ENCODE results near the gene GABRD.
"Not testable (repeated sequence)": the region's sequence is repeated elsewhere in the genome, so short reads cannot be mapped to it uniquely, and the experiment has no call there.

Gene GABRD

DNA sequence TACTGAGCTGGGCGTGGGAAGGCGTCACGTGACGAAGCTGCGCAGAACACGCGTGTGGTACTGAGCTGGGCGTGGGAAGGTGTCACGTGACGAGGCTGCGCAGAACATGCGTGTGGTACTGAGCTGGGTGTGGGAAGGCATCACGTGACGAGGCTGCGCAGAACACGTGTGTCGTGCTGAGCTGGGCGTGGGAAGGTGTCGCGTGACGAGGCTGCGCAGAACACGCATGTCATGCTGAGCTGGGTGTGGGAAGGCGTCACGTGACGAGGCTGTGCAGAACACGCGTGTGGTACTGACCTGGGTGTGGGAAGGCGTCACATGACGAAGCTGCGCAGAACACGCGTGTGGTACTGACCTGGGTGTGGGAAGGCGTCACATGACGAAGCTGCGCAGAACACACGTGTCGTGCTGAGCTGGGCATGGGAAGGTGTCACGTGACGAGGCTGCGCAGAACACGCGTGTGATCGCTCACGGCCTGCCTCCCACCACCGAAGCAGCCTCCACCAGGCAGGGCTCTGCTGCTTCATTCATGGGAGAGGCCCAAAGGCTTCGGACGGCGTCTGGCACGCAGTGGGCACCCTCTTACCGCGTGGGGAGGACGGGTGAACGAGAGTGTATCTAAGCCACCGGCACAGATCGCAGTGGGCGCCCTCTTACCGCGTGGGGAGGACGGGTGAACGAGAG, 39.5 kb upstream of the GABRD start:
- no peak for DNase-seq (ENCODE audit: low read depth)
- TF ChIP-seq, protein P1, sequence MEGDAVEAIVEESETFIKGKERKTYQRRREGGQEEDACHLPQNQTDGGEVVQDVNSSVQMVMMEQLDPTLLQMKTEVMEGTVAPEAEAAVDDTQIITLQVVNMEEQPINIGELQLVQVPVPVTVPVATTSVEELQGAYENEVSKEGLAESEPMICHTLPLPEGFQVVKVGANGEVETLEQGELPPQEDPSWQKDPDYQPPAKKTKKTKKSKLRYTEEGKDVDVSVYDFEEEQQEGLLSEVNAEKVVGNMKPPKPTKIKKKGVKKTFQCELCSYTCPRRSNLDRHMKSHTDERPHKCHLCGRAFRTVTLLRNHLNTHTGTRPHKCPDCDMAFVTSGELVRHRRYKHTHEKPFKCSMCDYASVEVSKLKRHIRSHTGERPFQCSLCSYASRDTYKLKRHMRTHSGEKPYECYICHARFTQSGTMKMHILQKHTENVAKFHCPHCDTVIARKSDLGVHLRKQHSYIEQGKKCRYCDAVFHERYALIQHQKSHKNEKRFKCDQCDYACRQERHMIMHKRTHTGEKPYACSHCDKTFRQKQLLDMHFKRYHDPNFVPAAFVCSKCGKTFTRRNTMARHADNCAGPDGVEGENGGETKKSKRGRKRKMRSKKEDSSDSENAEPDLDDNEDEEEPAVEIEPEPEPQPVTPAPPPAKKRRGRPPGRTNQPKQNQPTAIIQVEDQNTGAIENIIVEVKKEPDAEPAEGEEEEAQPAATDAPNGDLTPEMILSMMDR (IDR thresholded peaks at IDR 0.05; ENCODE audit: control insufficient read depth, insufficient read depth, low read depth, low read length, missing control alignments), result no peak
- H3K4me3 ChIP-seq (ENCODE audit: control insufficient read depth, low read depth, low read length), result no peak overlapping the region

DNA sequence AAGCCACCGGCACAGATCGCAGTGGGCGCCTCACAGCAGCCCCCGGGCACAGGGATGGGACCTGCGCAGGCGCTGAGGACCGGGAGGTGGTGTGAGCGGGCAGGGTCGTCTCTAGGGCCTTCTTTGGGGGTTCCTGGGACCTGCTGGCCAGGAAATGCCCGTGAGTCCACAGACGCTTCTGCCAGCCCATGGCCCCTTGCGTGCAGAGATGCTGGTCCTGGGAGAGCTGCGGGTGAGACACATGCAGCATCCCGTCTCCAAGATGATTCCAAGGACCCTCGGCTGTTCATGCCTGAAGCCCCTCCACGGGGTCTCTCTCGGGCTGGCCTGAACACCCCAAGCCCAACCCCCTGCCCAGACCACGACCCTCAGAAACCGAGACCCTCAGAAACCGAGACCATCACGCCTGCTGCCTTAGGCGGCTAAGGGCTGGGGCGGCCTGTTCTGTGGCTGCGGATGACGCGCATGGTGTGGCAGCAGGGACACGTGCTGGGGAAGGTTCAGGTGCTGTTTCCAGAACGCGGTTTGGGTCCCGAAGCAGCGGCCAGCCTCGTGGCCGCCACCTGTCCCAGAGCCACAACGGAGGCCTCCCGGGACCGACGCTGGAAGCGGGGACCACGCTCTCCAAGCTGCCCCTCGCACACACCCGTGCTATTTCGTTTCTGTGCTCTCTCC, 38.5 kb upstream of the GABRD start:
- DNase-seq (ENCODE audit: low read depth), result no peak
- no peak overlapping the region for H3K4me3 ChIP-seq (ENCODE audit: control insufficient read depth, low read depth, low read length)
- TF ChIP-seq, protein P1 (IDR thresholded peaks at IDR 0.05; ENCODE audit: control insufficient read depth, insufficient read depth, low read depth, low read length, missing control alignments), result no peak

DNA sequence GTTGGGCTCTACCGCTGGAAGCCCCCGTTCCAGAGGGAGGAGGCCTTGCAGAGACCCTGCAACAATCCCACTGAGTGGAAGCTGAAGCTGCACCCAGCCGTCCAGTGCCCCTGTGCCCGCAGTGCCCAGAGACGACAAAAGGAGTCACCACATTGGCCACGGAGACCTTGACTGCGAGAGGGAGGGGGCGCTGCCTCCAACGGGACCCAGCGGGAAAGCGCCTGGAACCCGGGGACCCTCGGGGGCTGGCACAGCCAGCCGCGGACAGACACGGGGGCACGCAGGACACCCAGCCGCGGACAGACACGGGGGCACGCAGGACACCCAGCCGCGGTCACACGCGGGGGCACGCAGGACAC, 38.0 kb upstream of the GABRD start:
- no peak overlapping the region for H3K4me3 ChIP-seq (ENCODE audit: control insufficient read depth, low read depth, low read length)
- no peak for DNase-seq (ENCODE audit: low read depth)
- TF ChIP-seq, protein P1 (IDR thresholded peaks at IDR 0.05; ENCODE audit: control insufficient read depth, insufficient read depth, low read depth, low read length, missing control alignments), result no peak

GRCh38 chr1:1981631-1982327, 37.4 kb upstream of the GABRD start:
- H3K4me3 ChIP-seq (ENCODE audit: control insufficient read depth, low read depth, low read length); DNase-seq (ENCODE audit: low read depth): not testable (repeated sequence)

DNA sequence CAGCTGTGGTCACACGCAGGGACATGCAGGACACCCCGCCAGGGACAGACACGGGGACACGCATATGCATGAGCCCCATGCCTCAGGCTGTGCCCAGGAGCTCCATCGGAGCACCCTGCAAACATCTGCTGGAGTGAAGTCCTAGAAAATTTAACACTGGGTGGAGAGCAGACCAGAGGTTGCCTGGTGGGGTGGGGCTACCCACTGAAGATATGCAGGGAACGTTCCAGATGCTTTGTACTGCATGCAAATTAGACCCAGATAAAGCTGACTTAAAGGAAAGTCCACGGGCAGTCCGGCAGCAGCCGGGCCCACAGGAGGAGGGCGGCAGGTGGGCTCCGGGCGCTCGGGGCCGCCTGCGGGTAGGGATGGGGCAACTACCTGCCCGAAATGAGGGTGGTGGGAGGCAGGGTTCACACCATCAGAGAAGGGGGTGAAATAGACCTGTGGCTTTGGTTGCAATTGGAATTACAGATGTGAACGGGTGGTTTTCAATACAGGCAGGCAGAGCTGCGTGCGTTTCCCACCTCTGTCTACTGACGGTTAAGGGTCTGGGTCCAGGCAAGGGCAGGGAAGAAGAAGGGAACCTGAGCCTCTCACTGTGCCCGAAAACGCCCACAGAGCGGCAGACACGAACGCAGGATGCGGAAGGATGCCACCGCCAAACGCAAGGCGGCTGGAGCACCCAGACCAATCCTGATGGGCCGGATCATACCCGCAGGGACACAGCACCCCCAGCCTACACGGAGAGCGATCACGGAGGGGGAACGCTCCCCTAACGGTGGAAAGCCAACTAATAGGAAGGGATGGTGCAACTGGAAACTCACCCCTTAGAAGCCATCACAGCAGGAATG, 36.5 kb upstream of the GABRD start:
- no peak for DNase-seq (ENCODE audit: low read depth)

DNA sequence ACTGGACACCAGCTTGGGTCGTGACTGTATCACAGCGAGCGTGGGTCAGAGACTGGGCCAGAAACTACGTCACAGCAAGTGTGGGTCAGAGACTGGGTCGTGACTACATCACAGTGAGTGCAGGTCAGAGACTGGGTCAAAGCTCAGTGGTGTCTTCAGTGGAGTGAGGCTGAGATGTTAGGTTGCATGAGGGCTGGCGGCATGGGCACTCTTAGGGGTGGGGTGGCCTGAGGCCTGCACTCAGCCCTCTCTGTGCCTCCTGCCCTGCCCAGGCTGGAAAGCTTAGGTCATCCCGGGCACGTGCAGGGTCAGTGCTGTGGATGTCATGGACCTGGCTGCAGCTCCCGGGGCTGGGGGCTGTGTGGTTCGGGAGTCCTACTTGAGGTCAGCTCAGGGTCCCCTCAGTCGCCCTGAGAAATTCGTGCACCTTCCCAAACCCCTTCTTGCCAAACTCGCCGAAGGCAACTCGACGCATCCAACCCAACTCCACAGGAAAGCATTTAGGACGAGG, 34.5 kb upstream of the GABRD start:
- H3K4me3 ChIP-seq (ENCODE audit: control insufficient read depth, low read depth, low read length), result no peak overlapping the region
- DNase-seq (ENCODE audit: low read depth), result no peak
- TF ChIP-seq, protein P1 (IDR thresholded peaks at IDR 0.05; ENCODE audit: control insufficient read depth, insufficient read depth, low read depth, low read length, missing control alignments), result no peak

More for the DNA sequence above, 36.5 kb upstream of the GABRD start:
- TF ChIP-seq, protein P1 (IDR thresholded peaks at IDR 0.05; ENCODE audit: control insufficient read depth, insufficient read depth, low read depth, low read length, missing control alignments), result no peak
- H3K4me3 ChIP-seq (ENCODE audit: control insufficient read depth, low read depth, low read length), result no peak overlapping the region

Data from AG09309 (cell line).